Measurements from ENCODE around the gene RELA.

GRCh38 chr11:65620666-65621065 is 42.0 kb downstream of the RELA start:
- TF ChIP-seq CTCF (IDR thresholded peaks at IDR 0.05), result no peak
- no peak for TF ChIP-seq POLR2A (IDR thresholded peaks at IDR 0.05)

Data from lower leg skin (tissue), 3 donors.